GM06990 (cell line): ENCODE measurements around the gene PTPN5.

ENCODE experiments used
- DNase-seq: peaks from one replicate; pipeline ENCODE4 v3.0.0-alpha.2; 2011; ENCODE audit not compliant: insufficient read length; ENCODE audit errors: extremely low read depth
- H3K27me3 ChIP-seq: replicated peaks from 2 replicates; pipeline ENCODE4 v1.6.0; 2011; ENCODE audit warnings: low read length; ENCODE audit not compliant: control insufficient read depth, insufficient read depth
- H3K36me3 ChIP-seq: 2 replicates; pipeline ENCODE4 v1.5.1; 2011; ENCODE audit warnings: low read length; ENCODE audit not compliant: control insufficient read depth, insufficient read depth
- H3K4me3 ChIP-seq: replicated peaks from 2 replicates; pipeline ENCODE4 v1.5.1; 2011; ENCODE audit warnings: low read depth, mild to moderate bottlenecking, control low read depth, low read length
- CTCF ChIP-seq: IDR thresholded peaks from 2 replicates; pipeline ENCODE4 v1.5.1; 2011; ENCODE audit warnings: low read length, control low read depth, mild to moderate bottlenecking, inconsistent platforms; ENCODE audit not compliant: insufficient read depth, poor library complexity, severe bottlenecking

Gene PTPN5

GRCh38 chr11:18701614-18702216 is 89.9 kb downstream of the PTPN5 start:
- Histone ChIP-seq H3K27me3 (no peaks in the 10 kb centered on the region; the same call in 1 of the 2 replicates), H3K36me3 (no peaks in the 10 kb centered on the region), H3K4me3 (no peak overlapping the region)
- TF ChIP-seq CTCF = no peak
- no peak for DNase-seq

GRCh38 chr11:18700872-18701271 is 90.7 kb downstream of the PTPN5 start:
- Histone ChIP-seq H3K4me3 (no peak overlapping the region), H3K27me3 (no peaks in the 10 kb centered on the region; the same call in 1 of the 2 replicates)
- TF ChIP-seq CTCF = no peak

GRCh38 chr11:18700375-18700774 is 91.2 kb downstream of the PTPN5 start:
- H3K4me3 ChIP-seq = no peak overlapping the region
- no peak for TF ChIP-seq CTCF
- H3K27me3 ChIP-seq = no peaks in the 10 kb centered on the region; the same call in 1 of the 2 replicates
- DNase-seq = no peak
- H3K36me3 ChIP-seq = no peaks in the 10 kb centered on the region

More at GRCh38 chr11:18700872-18701271, 90.7 kb downstream of the PTPN5 start:
- no peak for DNase-seq
- H3K36me3 ChIP-seq = no peaks in the 10 kb centered on the region

GRCh38 chr11:18699848-18700261 is 91.7 kb downstream of the PTPN5 start:
- no peaks in the 10 kb centered on the region for H3K36me3 ChIP-seq
- no peak for TF ChIP-seq CTCF
- no peak for DNase-seq
- H3K27me3 ChIP-seq = no peaks in the 10 kb centered on the region; the same call in 1 of the 2 replicates
- H3K4me3 ChIP-seq = no peak overlapping the region

- Histone ChIP-seq H3K36me3 (no peaks in the 10 kb centered on the region), H3K27me3 (no peaks in the 10 kb centered on the region; the same call in 1 of the 2 replicates), H3K4me3 (peak overlapping the region; percentile 60)
- TF ChIP-seq CTCF = no peak
- DNase-seq = no peak
Observed at GRCh38 chr11:18699269-18699596, 92.4 kb downstream of the PTPN5 start.
